NCI-H1105 (cell line): ENCODE measurements around the gene PTPRQ.
"Not testable (repeated sequence)": the region's sequence is repeated elsewhere in the genome, so short reads cannot be mapped to it uniquely, and the experiment has no call there.

Experiments
- DNase-seq: peaks from one replicate; lab custom pipeline; 2025; lab: John Stamatoyannopoulos, UW

Gene PTPRQ

DNA sequence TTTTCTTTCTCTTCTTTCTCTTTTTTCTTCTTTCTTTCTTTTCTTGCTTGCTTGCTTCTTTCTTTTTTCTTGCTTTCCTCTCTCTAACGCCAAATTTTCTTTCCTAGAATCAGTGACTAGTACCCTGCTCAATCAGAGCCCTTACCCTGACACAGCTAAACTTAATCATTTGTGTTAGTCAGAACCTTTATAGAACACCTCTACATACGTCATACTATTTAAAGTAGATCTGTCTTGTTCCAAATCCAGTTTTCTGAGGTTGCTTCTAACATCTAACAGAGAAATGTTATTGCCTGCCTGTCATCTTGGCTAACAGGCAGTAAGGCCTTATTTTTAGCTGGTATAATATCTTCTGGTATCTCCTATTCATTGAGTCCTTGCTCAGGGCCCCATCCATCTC lies 197.9 kb downstream of the PTPRQ start:
- no peak for DNase-seq

DNA sequence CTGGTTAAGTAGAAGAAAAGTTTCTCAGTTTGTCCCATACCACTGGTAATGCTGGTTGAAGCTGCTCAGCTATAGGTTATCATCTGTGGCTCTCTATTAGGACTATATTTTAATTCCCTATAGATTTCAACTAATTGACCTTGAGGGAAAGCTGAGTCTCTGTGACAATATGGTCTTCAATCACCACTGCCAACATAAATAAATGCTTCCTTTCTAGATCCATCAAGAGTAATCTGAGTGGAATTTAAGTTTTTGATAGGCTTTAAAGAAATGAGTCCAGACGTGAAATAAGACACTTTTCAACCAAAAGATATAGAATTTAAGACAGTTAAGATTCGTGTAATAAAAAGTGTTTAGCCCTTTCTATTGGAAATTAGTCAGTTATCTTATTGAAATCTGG lies 199.9 kb downstream of the PTPRQ start:
- DNase-seq: no peak

DNA sequence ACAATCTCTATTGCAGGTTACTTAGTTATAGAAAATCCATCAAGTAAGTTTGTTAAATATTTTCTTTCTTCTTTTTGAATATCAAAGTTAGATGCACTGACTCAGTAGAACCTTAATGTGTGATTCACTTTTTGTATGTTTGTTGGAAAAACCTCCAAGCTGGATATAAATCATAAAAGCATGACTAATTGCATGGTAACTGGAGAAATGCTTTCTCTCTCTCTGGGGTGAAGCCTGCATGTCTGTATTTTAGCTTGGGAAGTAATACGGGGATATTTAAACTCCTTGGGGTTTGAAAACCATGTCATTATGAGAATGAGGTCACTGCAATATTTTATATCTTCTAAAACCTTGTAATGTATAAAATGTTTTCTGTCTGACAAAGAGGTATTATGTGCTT lies 204.8 kb downstream of the PTPRQ start:
- DNase-seq: no peak

DNA sequence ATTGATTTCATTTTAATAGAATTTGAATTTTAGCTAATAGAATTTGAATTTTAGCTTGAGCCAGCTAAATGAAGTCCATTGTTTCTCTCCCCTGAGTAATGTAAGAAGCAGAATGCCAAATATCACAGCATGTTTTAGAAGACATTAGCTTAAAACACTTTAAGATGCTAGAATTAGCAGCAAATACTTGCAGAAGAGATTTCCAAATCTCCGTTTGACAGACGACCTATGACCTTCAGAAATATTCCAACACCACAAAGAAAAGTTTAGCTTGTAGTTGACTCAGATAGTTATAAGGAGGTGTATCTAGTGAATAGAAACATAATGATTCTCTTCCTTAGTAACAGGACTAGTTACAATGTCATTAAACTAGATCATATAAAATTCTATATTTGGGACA lies 211.7 kb downstream of the PTPRQ start:
- DNase-seq: no peak

DNA sequence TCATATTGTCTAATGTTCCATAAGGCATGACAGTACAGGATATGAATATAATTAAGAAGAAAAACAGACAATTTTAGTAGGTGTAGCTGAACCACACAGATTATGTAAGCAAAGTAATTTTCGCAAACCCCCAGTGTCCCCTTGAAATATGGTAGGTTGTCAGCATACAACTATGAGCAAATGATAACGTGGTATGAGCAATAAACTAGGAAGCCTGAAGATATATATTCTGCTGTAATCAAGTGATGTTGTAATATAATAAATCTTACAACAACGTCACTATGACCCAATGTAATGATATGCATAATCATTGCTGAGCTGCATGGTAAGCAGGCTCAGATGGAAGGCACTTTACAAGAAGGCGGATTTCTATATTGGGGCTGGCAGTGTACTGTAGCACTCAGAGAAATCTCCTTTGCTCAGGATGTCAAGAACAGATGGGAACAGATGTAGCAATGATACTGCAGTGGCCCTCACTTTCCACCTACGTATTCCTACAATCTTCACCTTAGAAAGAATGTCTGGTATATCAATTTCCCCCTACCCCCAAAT lies 215.6 kb downstream of the PTPRQ start:
- DNase-seq: no peak

DNA sequence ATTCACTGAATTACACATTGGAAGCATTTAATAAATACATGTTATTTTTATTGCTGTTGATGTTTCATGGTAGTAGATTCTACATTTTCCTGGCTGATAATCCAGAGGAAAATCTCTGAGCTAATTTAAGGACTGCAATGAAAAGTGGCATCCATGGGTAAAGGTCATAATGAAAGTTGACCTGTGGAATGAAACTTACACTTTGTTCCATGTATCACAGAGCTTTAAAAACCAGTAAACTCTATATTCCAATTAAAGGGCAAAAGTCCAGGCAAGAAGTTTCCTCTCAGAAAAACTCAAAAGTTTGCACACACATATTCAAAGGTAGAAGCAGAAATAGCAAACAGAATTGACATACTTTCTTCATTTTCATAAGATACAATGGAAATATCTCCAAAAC lies 218.6 kb downstream of the PTPRQ start:
- no peak for DNase-seq

DNA sequence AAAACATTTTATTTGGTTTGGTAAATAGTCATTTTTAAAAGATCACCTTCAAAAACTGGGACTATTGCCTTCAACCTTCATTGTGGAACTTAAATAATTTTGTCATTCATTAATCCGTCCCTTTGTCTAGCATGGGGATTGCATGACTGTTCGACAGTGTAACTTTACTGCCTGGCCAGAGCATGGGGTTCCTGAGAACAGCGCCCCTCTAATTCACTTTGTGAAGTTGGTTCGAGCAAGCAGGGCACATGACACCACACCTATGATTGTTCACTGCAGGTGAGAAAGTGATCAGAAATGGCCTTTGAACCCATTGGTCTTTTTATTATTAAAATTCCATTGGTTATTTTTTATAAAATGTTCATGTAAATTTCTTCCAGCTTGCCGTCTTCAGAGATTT lies 226.2 kb downstream of the PTPRQ start:
- DNase-seq: no peak

DNA sequence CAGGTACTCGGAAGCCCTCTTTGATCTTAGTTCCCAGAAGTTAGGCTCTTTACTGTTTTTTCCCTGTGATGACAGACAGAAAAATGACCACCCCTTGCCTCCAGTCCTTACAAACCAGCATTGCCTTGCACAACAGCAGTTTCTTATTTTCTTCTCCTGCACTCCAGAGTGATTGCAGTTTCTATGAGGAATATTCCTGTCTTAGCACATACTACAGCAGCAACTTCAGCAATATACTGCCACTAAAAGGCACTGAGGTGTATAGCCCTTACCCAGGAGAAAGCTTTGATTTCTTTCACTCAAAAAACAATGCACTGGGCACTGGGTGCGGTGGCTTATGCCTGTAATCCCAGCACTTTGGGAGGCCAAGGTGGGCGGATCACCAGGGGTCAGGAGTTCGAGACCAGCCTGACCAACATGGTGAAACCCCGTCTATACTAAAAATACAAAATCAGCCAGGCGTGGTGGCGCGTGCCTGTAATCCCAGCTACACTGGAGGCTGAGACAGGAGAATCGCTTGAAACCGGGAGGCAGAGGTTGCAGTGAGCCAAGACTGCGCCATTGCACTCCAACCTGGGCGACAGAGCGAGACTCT lies 232.1 kb downstream of the PTPRQ start:
- DNase-seq: not testable (repeated sequence)

DNA sequence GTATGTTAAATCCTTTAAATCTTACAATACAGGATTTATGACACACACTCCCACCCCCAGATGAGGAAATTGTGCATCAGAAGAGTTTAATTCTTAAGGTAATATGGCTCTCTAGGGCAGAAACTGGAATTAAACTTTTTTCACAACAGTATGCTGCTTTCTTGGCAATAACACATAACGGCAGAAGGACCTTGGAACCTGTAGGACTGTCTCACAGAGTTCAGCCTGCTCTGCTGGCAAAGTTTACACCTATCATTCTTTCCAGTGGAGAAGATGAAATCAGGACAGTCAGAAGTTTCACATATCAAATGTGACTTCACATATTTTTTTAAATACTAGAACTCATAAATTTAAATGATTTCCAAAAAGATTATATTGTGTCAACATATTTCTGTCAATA lies 232.8 kb downstream of the PTPRQ start:
- DNase-seq: no peak

DNA sequence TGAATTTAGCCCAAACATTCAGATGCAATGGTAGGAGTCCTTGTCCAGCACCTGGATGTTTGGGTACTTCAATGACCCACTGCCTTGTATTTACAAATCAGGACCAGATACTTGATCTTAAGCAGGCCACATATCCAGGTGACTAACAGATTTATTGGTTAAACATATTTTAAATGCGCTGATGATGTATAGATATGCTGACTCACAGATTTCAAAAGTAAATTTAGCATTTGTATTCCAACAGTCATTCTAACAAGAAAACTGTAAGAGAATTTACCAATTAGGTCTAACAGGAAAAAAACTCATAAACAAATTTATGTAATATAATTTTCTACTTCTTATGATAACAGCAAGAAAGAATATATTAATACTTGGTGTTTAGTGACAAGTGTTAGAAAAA lies 234.0 kb downstream of the PTPRQ start:
- DNase-seq: no peak

DNA sequence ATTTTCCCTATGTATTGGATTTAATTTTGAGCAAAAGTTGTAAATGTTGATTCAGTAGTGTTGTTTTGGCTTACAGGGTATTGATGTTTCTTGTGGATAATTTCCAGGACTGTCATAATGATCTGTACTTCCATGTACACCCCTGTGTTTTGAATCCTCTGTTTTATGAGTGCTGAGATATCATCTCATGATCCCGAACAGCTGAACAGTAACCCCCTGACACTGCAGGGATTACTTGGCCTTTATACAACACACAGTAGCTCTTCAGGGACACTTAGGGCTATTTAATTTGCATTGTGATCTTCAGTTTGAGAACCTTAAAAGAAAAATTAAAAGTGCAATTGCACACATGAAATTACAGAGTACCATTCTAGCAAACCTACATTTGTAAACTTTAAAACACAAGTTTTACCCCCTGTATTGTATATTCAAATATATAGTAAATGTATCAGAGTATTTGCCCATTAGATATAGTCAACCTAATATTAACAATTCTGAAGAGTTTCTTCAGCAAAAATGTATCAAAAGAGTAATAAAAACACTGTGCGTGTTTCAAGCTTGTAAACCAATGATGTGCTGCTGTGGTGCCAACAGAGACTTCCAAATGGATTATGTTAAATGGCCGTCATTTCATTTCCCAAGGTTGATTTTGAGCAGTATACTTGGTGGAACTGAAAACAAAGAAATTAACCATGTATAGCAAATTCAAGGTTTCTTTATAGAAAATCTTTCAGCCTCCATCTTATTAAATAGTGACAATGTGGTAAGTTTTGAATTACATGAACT lies 235.5 kb downstream of the PTPRQ start:
- no peak for DNase-seq

DNA sequence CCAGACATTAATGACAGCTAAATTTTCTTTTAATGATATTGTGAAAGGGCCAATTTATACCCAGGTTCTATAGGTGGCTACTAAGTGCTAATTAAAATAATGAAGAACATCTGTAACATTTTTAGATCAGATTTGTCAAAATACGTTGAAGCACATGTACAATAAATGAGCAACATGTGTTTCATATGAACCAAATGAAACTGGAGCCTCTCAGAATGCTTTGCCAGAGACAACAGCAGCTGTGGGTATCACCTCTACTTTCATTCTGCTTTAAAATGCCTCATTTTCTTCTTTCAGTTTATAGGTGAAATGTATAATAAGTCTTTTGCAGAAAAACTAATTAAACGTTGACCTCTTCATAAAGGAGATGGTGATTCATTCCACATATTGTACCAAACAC lies 237.3 kb downstream of the PTPRQ start:
- no peak for DNase-seq

DNA sequence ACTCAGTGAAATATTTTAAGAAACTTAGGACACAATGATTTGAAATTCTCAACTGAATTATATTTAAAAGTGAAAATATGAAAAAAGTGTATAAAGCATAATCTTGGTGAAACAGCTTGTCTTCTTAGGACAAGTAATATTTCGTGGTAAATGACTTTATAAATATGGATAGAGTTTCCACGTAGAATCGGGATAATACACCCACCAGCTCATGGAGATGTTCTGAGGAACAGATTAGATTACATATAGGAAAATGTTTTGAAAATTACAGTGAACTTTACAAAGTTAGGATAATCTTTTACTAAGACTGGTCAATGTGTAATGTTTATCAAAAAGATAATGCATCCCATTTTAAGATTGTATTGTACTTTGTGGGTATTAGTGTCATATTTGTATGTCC lies 237.8 kb downstream of the PTPRQ start:
- DNase-seq: no peak

DNA sequence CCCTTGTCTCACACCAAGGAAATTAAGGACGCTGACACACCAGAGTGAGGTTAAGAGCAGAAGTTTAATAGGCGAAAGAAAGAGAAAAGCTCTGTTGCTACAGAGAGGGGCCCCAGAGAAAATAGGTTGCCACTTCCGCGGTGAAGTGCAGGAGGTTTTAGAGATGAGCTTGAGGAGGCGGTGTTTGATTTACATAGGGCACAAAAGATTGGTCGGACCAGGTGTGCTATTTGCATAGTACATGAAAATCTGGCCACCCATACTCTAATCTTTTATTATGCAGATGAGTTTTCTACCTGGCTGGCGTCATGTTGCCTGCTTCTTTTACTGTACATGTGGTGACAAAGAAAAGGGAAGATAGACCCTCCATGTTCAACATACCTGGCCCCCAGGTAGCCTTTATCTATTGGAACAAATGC lies 240.1 kb downstream of the PTPRQ start:
- DNase-seq: no peak

DNA sequence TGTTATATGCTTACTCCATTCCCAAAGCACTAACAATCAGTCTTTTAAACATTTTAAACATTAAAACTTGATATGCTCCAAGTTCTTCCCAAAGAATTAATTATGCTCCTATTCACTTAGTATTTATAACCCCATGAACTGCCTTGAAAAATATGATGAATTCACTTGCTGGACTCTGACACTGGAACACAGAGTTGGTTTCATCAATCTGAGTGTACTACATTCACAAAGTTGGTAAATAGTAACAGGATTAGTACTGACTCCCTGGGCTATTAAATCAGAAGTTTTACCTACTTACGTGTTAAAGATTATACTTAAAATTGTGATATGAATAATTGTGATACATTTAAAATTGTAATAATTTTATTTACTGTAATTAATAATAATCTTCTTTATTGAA lies 246.1 kb downstream of the PTPRQ start:
- no peak for DNase-seq

DNA sequence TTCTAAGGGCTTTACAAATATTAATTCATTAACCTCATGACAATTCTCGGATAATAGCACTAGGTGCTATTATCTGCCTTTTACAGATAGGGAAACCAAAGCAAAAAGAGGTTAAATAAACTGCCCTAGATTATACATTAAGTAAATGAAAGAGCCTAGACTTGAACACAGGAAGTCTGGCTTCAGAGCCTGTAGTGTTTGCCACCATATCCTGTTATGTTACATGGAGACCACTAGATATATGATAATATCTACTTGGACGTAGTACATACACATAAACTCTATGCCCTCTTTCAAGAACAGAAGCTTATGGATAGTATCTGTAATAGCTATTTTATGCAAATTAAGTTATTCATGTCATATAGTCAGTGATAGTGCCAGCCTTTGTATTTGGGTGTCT lies 246.5 kb downstream of the PTPRQ start:
- DNase-seq: no peak

DNA sequence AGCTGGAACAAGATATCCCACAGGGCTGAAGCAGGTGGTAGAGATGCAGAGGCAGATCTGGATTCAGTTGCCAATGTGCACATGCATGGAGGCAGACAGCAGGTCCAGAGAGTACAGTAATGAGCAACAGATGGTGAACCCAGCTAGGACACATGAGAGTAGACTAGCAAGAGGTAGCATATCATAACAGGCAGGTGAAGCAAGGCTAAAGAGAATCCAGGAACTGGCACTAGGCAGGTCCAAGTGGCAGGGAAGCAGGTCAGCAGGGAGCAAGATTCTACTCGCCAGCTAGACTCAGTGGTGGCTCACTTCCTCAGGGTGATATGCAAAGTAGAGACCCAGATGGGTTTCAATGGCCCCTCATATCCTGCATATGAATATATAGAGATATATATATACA lies 248.1 kb downstream of the PTPRQ start:
- DNase-seq: no peak

DNA sequence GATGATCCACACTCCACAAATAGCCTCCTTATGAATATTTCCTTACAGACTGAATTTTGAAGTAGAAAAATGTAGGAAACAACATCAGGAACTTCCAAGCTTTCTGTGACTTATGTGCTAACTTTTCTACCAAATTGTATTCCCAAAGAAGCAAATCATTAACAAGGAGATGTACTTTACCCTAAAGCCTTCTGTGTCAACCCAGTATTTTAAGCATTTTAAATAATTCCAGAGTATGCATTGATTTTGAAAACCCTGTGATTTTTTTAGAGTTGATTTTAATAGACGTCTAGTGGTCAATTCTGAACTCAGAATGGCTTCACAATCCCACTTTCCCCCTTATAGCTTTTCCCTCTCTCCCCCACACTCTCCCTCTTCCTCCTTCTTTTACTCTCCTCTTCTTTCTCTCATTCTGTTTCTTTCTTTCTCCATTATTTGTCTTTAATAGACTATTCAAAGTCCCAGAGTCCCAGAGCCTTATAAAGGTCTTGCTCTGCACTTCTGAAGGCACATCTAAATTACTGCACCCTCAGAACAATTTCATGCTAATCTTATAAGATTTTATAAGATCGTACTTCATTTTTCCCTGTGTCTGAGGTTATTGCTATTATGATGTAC lies 253.3 kb downstream of the PTPRQ start:
- no peak for DNase-seq

DNA sequence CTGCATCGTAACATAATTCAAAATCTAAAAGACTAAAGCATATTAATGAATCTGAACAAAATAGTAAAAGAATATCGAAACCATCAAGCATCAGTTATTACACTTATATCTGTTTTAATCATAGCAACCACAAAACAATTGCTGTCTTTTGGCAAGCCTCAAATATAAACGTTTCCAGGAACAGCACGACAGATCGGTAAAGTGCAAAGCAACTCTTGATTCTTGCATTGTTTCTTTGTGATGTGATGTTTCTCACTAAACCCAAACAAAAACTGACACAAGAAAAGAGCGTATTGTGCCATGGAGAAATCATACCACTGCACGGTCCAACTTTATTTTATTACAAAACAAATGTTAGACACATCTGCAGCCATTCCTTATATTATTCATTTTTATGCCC lies 254.2 kb downstream of the PTPRQ start:
- no peak for DNase-seq

DNA sequence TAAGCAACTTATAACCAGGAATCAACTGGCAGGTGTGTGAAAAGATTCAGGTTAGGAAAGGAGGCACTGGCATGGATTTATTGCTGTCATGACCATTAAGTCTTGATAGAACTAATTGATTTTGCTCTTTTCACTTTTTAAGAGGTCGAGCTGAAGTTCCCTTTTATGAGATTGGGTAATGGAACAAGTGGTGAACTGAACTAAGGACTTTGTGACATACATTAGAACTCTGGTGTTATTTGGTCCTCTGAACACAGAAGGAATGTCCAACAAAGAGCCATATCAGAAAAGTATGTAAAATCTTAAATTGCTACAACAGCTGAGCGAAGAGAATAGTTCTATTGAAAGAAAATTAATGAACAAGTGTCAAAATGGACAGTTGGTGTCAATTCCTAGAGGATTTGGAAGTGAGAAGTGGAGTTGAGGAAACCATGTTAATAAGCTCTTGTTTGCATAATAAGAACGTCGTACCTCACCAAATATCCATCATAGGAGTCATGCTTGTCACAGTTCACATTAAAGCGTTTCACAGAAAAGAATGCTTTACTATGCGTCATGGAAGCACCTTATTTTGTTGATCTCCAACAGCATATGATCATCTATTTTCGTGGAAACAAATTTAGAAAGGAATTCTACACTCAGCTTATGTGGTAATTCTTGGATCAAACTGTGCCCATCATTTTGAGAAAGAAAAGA lies 255.0 kb downstream of the PTPRQ start:
- no peak for DNase-seq

DNA sequence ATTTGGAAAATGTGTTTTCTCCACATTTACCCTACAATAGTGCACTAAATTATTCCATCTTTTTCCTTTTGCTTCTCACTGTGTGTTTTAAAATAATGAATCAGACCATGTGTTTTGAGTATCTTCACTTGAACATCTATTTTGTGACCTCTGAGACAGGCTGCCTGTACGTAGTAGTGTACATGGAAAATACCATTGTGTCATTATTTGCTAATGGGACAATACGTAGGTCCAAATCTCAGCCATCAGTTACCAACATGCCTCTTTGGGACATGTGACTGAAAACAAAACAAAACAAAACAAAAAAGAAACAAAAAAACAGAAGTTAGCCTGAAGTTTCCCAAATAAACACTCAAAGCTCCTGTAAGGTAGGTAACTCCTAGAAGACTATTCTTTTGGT lies 256.3 kb downstream of the PTPRQ start:
- no peak for DNase-seq

DNA sequence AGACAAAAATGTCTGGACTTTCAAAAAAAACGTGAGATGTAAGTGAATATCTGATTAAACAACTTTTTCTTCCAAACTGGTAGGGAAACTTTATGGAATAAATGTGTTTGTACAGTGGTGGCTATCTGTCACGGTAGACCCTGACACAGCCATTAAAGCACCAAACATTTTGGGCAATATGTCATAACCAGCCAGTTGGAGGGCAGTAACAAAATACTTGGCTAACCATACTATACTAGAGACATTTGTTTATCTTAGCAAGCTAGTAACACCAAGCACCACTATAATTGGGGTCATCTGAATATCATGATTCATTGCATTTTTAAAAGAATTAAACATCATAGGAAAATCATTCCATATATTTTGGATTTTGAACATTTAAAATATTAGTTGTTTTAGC lies 257.4 kb downstream of the PTPRQ start:
- no peak for DNase-seq
